Measurements from ENCODE around the gene FNDC10.
"Not testable (repeated sequence)": the region's sequence is repeated elsewhere in the genome, so short reads cannot be mapped to it uniquely, and the experiment has no call there.

DNA sequence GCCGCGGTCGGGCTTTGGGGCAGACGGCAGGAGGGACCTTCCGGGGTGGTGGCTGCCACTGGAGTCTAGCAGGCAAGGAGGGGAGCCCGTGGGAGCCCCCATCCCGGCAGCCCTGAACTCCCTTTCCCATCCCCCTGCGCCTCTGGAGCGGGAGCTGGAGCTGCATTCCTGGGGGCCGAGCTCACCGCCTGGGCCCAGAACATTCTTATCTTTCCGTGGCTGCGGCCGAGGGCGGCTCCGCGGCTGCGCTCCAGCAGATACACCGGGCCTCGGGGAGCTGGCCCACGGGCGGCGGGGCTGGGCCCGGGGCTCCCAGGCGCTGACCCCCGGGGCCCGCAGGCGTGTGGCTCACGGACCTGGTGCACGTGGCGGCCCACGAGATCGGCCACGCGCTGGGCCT lies 33.5 kb upstream of the FNDC10 start:
- TF ChIP-seq, protein P1, sequence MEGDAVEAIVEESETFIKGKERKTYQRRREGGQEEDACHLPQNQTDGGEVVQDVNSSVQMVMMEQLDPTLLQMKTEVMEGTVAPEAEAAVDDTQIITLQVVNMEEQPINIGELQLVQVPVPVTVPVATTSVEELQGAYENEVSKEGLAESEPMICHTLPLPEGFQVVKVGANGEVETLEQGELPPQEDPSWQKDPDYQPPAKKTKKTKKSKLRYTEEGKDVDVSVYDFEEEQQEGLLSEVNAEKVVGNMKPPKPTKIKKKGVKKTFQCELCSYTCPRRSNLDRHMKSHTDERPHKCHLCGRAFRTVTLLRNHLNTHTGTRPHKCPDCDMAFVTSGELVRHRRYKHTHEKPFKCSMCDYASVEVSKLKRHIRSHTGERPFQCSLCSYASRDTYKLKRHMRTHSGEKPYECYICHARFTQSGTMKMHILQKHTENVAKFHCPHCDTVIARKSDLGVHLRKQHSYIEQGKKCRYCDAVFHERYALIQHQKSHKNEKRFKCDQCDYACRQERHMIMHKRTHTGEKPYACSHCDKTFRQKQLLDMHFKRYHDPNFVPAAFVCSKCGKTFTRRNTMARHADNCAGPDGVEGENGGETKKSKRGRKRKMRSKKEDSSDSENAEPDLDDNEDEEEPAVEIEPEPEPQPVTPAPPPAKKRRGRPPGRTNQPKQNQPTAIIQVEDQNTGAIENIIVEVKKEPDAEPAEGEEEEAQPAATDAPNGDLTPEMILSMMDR (IDR thresholded peaks at IDR 0.05; ENCODE audit: insufficient read depth, low read depth, low read length), result not testable (repeated sequence)
- not testable (repeated sequence) for TF ChIP-seq EZH2 (IDR thresholded peaks at IDR 0.05; ENCODE audit: insufficient read depth, low read length)
